OCI-LY7 (cell line): Measurements from ENCODE around the gene TGM2. TPM values are rescaled to one million over a fixed set of nuclear protein-coding genes. Genes with fewer than 3 reads are reported as not detected.

ENCODE experiments used
- BruUV-seq: library from RNA; stranded (reverse); fragments of 400-500 nt; replicated peaks from 2 replicates; lab custom pipeline; 2021; lab: Mats Ljungman, UMichigan
- CTCF ChIA-PET: fragments of 300-600 bp; sonication (Branson Sonifier 250); formaldehyde crosslinking; loops from one replicate; lab custom pipeline; 2022; ENCODE audit warnings: antibody characterized with exemption; ENCODE audit not compliant: unreplicated experiment; lab: Charles Lee
- POLR2A ChIA-PET: fragments of 300-600 bp; sonication (Branson Sonifier 250); formaldehyde crosslinking; loops from one replicate; lab custom pipeline; 2022; ENCODE audit warnings: antibody characterized with exemption; lab: Charles Lee
- DNase-seq: peaks from one replicate; pipeline ENCODE4 v3.0.0-alpha.2; 2015; ENCODE audit warnings: low spot score
- H2AFZ ChIP-seq: fragments of 200-600 bp; sonication (generic), shearing (Covaris generic); 2 replicates; pipeline ENCODE4 v1.6.1; 2014; ENCODE audit warnings: mild to moderate bottlenecking, antibody characterized with exemption, low read length, moderate library complexity
- H3K27ac ChIP-seq: fragments of 200-600 bp; sonication (generic); 2 replicates; pipeline ENCODE4 v1.5.1; 2014; ENCODE audit warnings: mixed run types, low read depth, mild to moderate bottlenecking, moderate library complexity, low read length, inconsistent platforms; ENCODE audit not compliant: poor library complexity, severe bottlenecking
- H3K36me3 ChIP-seq: fragments of 200-600 bp; sonication (generic); 2 replicates; pipeline ENCODE4 v1.6.1; 2014; ENCODE audit warnings: mild to moderate bottlenecking, antibody characterized with exemption, low read length, moderate library complexity, mixed read lengths; ENCODE audit not compliant: insufficient read depth
- H3K4me1 ChIP-seq: fragments of 200-600 bp; sonication (generic); 2 replicates; pipeline ENCODE4 v1.5.1; 2014; ENCODE audit warnings: mild to moderate bottlenecking, low read length; ENCODE audit not compliant: insufficient read depth, poor library complexity, severe bottlenecking
- H3K4me2 ChIP-seq: fragments of 200-600 bp; sonication (generic); 2 replicates; pipeline ENCODE4 v1.6.1; 2014; ENCODE audit warnings: mild to moderate bottlenecking, low read length
- H3K4me3 ChIP-seq: fragments of 200-600 bp; sonication (generic); 2 replicates; pipeline ENCODE4 v1.5.1; 2014; ENCODE audit warnings: mild to moderate bottlenecking, low read depth, low read length; ENCODE audit not compliant: poor library complexity, severe bottlenecking
- H3K79me2 ChIP-seq: fragments of 200-600 bp; sonication (generic); 2 replicates; pipeline ENCODE4 v1.6.1; 2016; ENCODE audit warnings: low read depth, mild to moderate bottlenecking, low read length, moderate library complexity, mixed read lengths; ENCODE audit not compliant: insufficient read depth
- H3K9me2 ChIP-seq: fragments of 200-600 bp; sonication (generic); 2 replicates; pipeline ENCODE4 v1.6.1; 2016; ENCODE audit warnings: mild to moderate bottlenecking, low read length, mixed read lengths; ENCODE audit not compliant: insufficient read depth
- H3K9me3 ChIP-seq: fragments of 200-600 bp; sonication (generic); 2 replicates; pipeline ENCODE4 v1.6.1; 2014; ENCODE audit warnings: mild to moderate bottlenecking, mixed run types, low read length, mixed read lengths
- H4K20me1 ChIP-seq: fragments of 200-600 bp; sonication (generic); 2 replicates; pipeline ENCODE4 v1.6.1; 2014; ENCODE audit warnings: mild to moderate bottlenecking, antibody characterized with exemption, low read length, moderate library complexity, mixed read lengths; ENCODE audit not compliant: insufficient read depth
- CTCF ChIP-seq: fragments of 200-600 bp; sonication (generic); conservative IDR thresholded peaks from 2 replicates; pipeline ENCODE4 v1.5.1; 2014; ENCODE audit warnings: mild to moderate bottlenecking, antibody characterized with exemption, low read length, moderate library complexity, mixed read lengths
- EZH2phosphoT487 ChIP-seq: fragments of 200-600 bp; sonication (generic); IDR thresholded peaks from 2 replicates; pipeline ENCODE4 v1.6.1; 2018; ENCODE audit warnings: low read depth, borderline replicate concordance, mild to moderate bottlenecking, mixed run types, antibody characterized with exemption, low read length, moderate library complexity, mixed read lengths
- intact Hi-C: fragments of 100-400 bp; cut with micrococcal nuclease; formaldehyde crosslinking; loops from one replicate; pipeline ENCODE4 v1.10.0; 2022; ENCODE audit not compliant: unreplicated experiment
- total RNA-seq, 2 experiments: library from RNA; depleted of rRNA in 1 of 2; stranded (reverse); fragments of >200 nt in 1 of 2; shearing (Covaris generic) in 1 of 2; gene quantifications; 2 replicates each; pipeline ENCODE4 v1.2.3, GENCODE V29; 2014 to 2022

TGM2 gene
- total RNA-seq, 2 experiments from 2014 or later = not detected

GRCh38 chr20:38091441-38092216 lies 73.4 kb downstream of the TGM2 start:
- Histone ChIP-seq H3K4me1 (peaks cover 43% of the 10 kb centered on the region), H4K20me1 (no peaks in the 10 kb centered on the region), H3K4me2 (peak overlapping the region; percentile 61), H2AFZ (no peak overlapping the region), H3K79me2 (no peaks in the 10 kb centered on the region), H3K9me3 (no peaks in the 10 kb centered on the region), H3K27ac (peak overlapping the region; percentile 60), H3K9me2 (no peaks in the 10 kb centered on the region), H3K36me3 (peaks cover 70% of the 10 kb centered on the region), H3K4me3 (peak overlapping the region; percentile 18)
- CTCF ChIA-PET = no interaction called here
- TF ChIP-seq CTCF (no peak), EZH2phosphoT487 (no peak)
- BruUV-seq = no TSS peak
- intact Hi-C loops = no loop called here
- peak; percentile 26 for DNase-seq
- POLR2A ChIA-PET = interaction anchor here (1.6 kb wide), 1 partner anchor 19 kb away, joined by 4 read pairs; no protein-coding TSS in a partner anchor

- no peak overlapping the region for H3K4me3 ChIP-seq
- no peak overlapping the region for H3K4me2 ChIP-seq
- no peaks in the 10 kb centered on the region for H3K9me3 ChIP-seq
- no peak for TF ChIP-seq CTCF
- TF ChIP-seq EZH2phosphoT487 = no peak
- POLR2A ChIA-PET = no interaction called here
- intact Hi-C loops = no loop called here
- H3K9me2 ChIP-seq = no peaks in the 10 kb centered on the region
- H3K36me3 ChIP-seq = peaks cover 79% of the 10 kb centered on the region
- no TSS peak for BruUV-seq
- DNase-seq = no peak
- no peaks in the 10 kb centered on the region for H4K20me1 ChIP-seq
- peaks cover 34% of the 10 kb centered on the region for H3K4me1 ChIP-seq
- no peak overlapping the region for H2AFZ ChIP-seq
- no peaks in the 10 kb centered on the region for H3K79me2 ChIP-seq
- CTCF ChIA-PET = no interaction called here
- no peak overlapping the region for H3K27ac ChIP-seq
Observed at GRCh38 chr20:38090061-38090460, 75.0 kb downstream of the TGM2 start.

GRCh38 chr20:38089500-38089899 lies 75.6 kb downstream of the TGM2 start:
- H3K27ac ChIP-seq = no peak overlapping the region
- intact Hi-C loops = no loop called here
- no peak overlapping the region for H3K4me3 ChIP-seq
- ChIA-PET POLR2A (interaction anchor here (0.5 to 0.7 kb wide), 2 partner anchors 54 to 126 kb away, joined by 3 read pairs; no protein-coding TSS in a partner anchor), CTCF (no interaction called here)
- BruUV-seq = no TSS peak
- no peak for TF ChIP-seq EZH2phosphoT487
- no peak for TF ChIP-seq CTCF
- no peak overlapping the region for H2AFZ ChIP-seq
- peaks cover 28% of the 10 kb centered on the region for H3K4me1 ChIP-seq
- no peak for DNase-seq
- H3K4me2 ChIP-seq = no peak overlapping the region
- peaks cover 85% of the 10 kb centered on the region for H3K36me3 ChIP-seq
- H3K79me2 ChIP-seq = no peaks in the 10 kb centered on the region
- H3K9me3 ChIP-seq = no peaks in the 10 kb centered on the region
- H3K9me2 ChIP-seq = no peaks in the 10 kb centered on the region
- H4K20me1 ChIP-seq = no peaks in the 10 kb centered on the region
